Activated CD8-positive, alpha-beta T cell treated with anti-CD3 and anti-CD28 coated beads, Interleukin-2, amount 10 ng/mL, durations not matched to agents 7 days and 5 days (primary cell): ENCODE results near the gene GRXCR2. TPM values are rescaled to one million over a fixed set of nuclear protein-coding genes. Genes with fewer than 3 reads are reported as not detected.
"Not testable (repeated sequence)": the region's sequence is repeated elsewhere in the genome, so short reads cannot be mapped to it uniquely, and the experiment has no call there.

Experiments
- ATAC-seq: fragments of 150-1000 bp; cut with Tn5 transposase; one replicate; pipeline ENCODE4 v1.10.0; 2021; ENCODE audit warnings: moderate library complexity
- CTCF ChIA-PET: fragments of 350-600 bp; sonication (Branson Sonifier 250); formaldehyde crosslinking; loops from one replicate; lab custom pipeline; 2021; ENCODE audit warnings: antibody characterized with exemption; lab: Charles Lee
- POLR2A ChIA-PET: fragments of 350-600 bp; sonication (Branson Sonifier 250); formaldehyde crosslinking; loops from one replicate; lab custom pipeline; 2021; ENCODE audit warnings: antibody characterized with exemption; lab: Charles Lee
- DNase-seq: peaks from one replicate; pipeline ENCODE4 v3.0.0-alpha.2; 2020
- H3K27ac Mint-ChIP-seq: one replicate; pipeline ENCODE4 v1.8.0; 2021; ENCODE audit warnings: mild to moderate bottlenecking, mixed read lengths
- H3K27me3 Mint-ChIP-seq: one replicate; pipeline ENCODE4 v1.8.0; 2021; ENCODE audit warnings: low read depth, mixed read lengths
- H3K36me3 Mint-ChIP-seq: one replicate; pipeline ENCODE4 v1.8.0; 2021; ENCODE audit warnings: low read depth, mixed read lengths
- H3K4me1 Mint-ChIP-seq: one replicate; pipeline ENCODE4 v1.8.0; 2021; ENCODE audit warnings: low read depth, mixed read lengths
- H3K4me3 Mint-ChIP-seq: one replicate; pipeline ENCODE4 v1.8.0; 2021; ENCODE audit warnings: mild to moderate bottlenecking, mixed read lengths
- H3K9me3 Mint-ChIP-seq: one replicate; pipeline ENCODE4 v1.8.0; 2022; ENCODE audit warnings: mixed read lengths; ENCODE audit not compliant: insufficient read depth
- total RNA-seq, 2 experiments: library from RNA; stranded (reverse); gene quantifications; one replicate each; pipeline ENCODE4 v1.2.3, GENCODE V29; 2021

Gene GRXCR2
- total RNA-seq, 2 experiments from 2014 or later = not detected

- no peaks in the 10 kb centered on the region for H3K27me3 Mint-ChIP-seq
- no peaks in the 10 kb centered on the region for H3K36me3 Mint-ChIP-seq
- CTCF ChIA-PET = no interaction called here
- no peak overlapping the region for H3K27ac Mint-ChIP-seq
- ATAC-seq (no peak), DNase-seq (no peak)
- H3K4me1 Mint-ChIP-seq = no peaks in the 10 kb centered on the region
- POLR2A ChIA-PET = no interaction called here
- H3K9me3 Mint-ChIP-seq = no peaks in the 10 kb centered on the region
- H3K4me3 Mint-ChIP-seq = no peak overlapping the region
Observed at GRCh38 chr5:145872486-145872885, 328 bp downstream of the GRXCR2 start.

- no peak overlapping the region for H3K4me3 Mint-ChIP-seq
- H3K36me3 Mint-ChIP-seq = no peaks in the 10 kb centered on the region
- no peaks in the 10 kb centered on the region for H3K27me3 Mint-ChIP-seq
- no peaks in the 10 kb centered on the region for H3K9me3 Mint-ChIP-seq
- ChIA-PET POLR2A (no interaction called here), CTCF (no interaction called here)
- DNase-seq (no peak), ATAC-seq (no peak)
- H3K27ac Mint-ChIP-seq = no peak overlapping the region
- no peaks in the 10 kb centered on the region for H3K4me1 Mint-ChIP-seq
Observed at GRCh38 chr5:145869753-145870152, 3.1 kb downstream of the GRXCR2 start.

GRCh38 chr5:145867806-145868205 is 5.0 kb downstream of the GRXCR2 start:
- CTCF ChIA-PET = no interaction called here
- POLR2A ChIA-PET = no interaction called here
- ATAC-seq = no peak
- no peak overlapping the region for H3K27ac Mint-ChIP-seq
- H3K27me3 Mint-ChIP-seq = no peaks in the 10 kb centered on the region
- no peaks in the 10 kb centered on the region for H3K9me3 Mint-ChIP-seq
- H3K4me3 Mint-ChIP-seq = no peak overlapping the region
- H3K4me1 Mint-ChIP-seq = no peaks in the 10 kb centered on the region
- no peak for DNase-seq
- H3K36me3 Mint-ChIP-seq = no peaks in the 10 kb centered on the region

GRCh38 chr5:145864432-145864831 is 8.4 kb downstream of the GRXCR2 start:
- DNase-seq, H3K36me3 Mint-ChIP-seq, H3K4me1 Mint-ChIP-seq, H3K27ac Mint-ChIP-seq, POLR2A ChIA-PET, CTCF ChIA-PET, H3K27me3 Mint-ChIP-seq, H3K9me3 Mint-ChIP-seq, H3K4me3 Mint-ChIP-seq, ATAC-seq: not testable (repeated sequence)

- POLR2A ChIA-PET = no interaction called here
- no peak for ATAC-seq
Observed at GRCh38 chr5:145863003-145863402, 9.8 kb downstream of the GRXCR2 start.

GRCh38 chr5:145859897-145860296 is 12.9 kb downstream of the GRXCR2 start:
- DNase-seq (no peak), ATAC-seq (no peak)
- H3K27me3 Mint-ChIP-seq = peaks cover 10% of the 10 kb centered on the region
- ChIA-PET CTCF (no interaction called here), POLR2A (no interaction called here)
- H3K27ac Mint-ChIP-seq = no peak overlapping the region
- H3K4me1 Mint-ChIP-seq = peaks cover 4% of the 10 kb centered on the region
- no peak overlapping the region for H3K4me3 Mint-ChIP-seq
- H3K9me3 Mint-ChIP-seq = no peaks in the 10 kb centered on the region
- no peaks in the 10 kb centered on the region for H3K36me3 Mint-ChIP-seq

More at GRCh38 chr5:145863003-145863402, 9.8 kb downstream of the GRXCR2 start:
- CTCF ChIA-PET = no interaction called here
- no peaks in the 10 kb centered on the region for H3K36me3 Mint-ChIP-seq
- H3K4me1 Mint-ChIP-seq = no peaks in the 10 kb centered on the region
- DNase-seq = no peak
- no peak overlapping the region for H3K27ac Mint-ChIP-seq
- peaks cover 2% of the 10 kb centered on the region for H3K27me3 Mint-ChIP-seq
- no peak overlapping the region for H3K4me3 Mint-ChIP-seq
- H3K9me3 Mint-ChIP-seq = no peaks in the 10 kb centered on the region

GRCh38 chr5:145859453-145859852 is 13.4 kb downstream of the GRXCR2 start:
- Mint-ChIP-seq H3K4me3 (no peak overlapping the region), H3K9me3 (no peaks in the 10 kb centered on the region), H3K4me1 (peaks cover 4% of the 10 kb centered on the region), H3K27ac (no peak overlapping the region), H3K27me3 (peaks cover 13% of the 10 kb centered on the region), H3K36me3 (no peaks in the 10 kb centered on the region)
- DNase-seq = no peak
- no peak for ATAC-seq
- POLR2A ChIA-PET = no interaction called here
- CTCF ChIA-PET = no interaction called here

GRCh38 chr5:145858959-145859358 is 13.9 kb downstream of the GRXCR2 start:
- ChIA-PET POLR2A (no interaction called here), CTCF (no interaction called here)
- Mint-ChIP-seq H3K4me3 (no peak overlapping the region), H3K27me3 (peaks cover 13% of the 10 kb centered on the region), H3K9me3 (no peaks in the 10 kb centered on the region), H3K27ac (no peak overlapping the region), H3K36me3 (no peaks in the 10 kb centered on the region), H3K4me1 (peaks cover 4% of the 10 kb centered on the region)
- DNase-seq (no peak), ATAC-seq (no peak)

GRCh38 chr5:145856285-145856818 is 16.5 kb downstream of the GRXCR2 start:
- DNase-seq (no peak), ATAC-seq (peak; percentile 55)
- ChIA-PET POLR2A (no interaction called here), CTCF (interaction anchor here (1.1 to 1.2 kb wide), 2 partner anchors 14 to 29 kb away, joined by 3 read pairs; no protein-coding TSS in a partner anchor)
- Mint-ChIP-seq H3K9me3 (no peaks in the 10 kb centered on the region), H3K27ac (no peak overlapping the region), H3K4me1 (peaks cover 4% of the 10 kb centered on the region), H3K36me3 (no peaks in the 10 kb centered on the region), H3K4me3 (peak overlapping the region; percentile 28), H3K27me3 (peaks cover 16% of the 10 kb centered on the region)

GRCh38 chr5:145855763-145856267 is 17.0 kb downstream of the GRXCR2 start:
- CTCF ChIA-PET = interaction anchor here (1.1 to 1.2 kb wide), 2 partner anchors 14 to 28 kb away, joined by 3 read pairs; no protein-coding TSS in a partner anchor
- Mint-ChIP-seq H3K9me3 (no peaks in the 10 kb centered on the region), H3K4me1 (peaks cover 4% of the 10 kb centered on the region), H3K27ac (no peak overlapping the region), H3K4me3 (no peak overlapping the region), H3K27me3 (peaks cover 16% of the 10 kb centered on the region), H3K36me3 (no peaks in the 10 kb centered on the region)
- DNase-seq (no peak), ATAC-seq (no peak)
- POLR2A ChIA-PET = no interaction called here

GRCh38 chr5:145854651-145855258 is 18.1 kb downstream of the GRXCR2 start:
- H3K4me3 Mint-ChIP-seq = no peak overlapping the region
- POLR2A ChIA-PET = no interaction called here
- H3K36me3 Mint-ChIP-seq = no peaks in the 10 kb centered on the region
- no peak for DNase-seq
- H3K27me3 Mint-ChIP-seq = peaks cover 14% of the 10 kb centered on the region
- ATAC-seq = no peak
- CTCF ChIA-PET = interaction anchor here (0.6 to 1.4 kb wide), 3 partner anchors 10 to 276 kb away, joined by 3 read pairs; no protein-coding TSS in a partner anchor
- no peaks in the 10 kb centered on the region for H3K9me3 Mint-ChIP-seq
- H3K27ac Mint-ChIP-seq = no peak overlapping the region
- H3K4me1 Mint-ChIP-seq = peaks cover 4% of the 10 kb centered on the region

GRCh38 chr5:145853781-145854376 is 18.9 kb downstream of the GRXCR2 start:
- CTCF ChIA-PET = interaction anchor here (1.4 kb wide), 1 partner anchor 9 kb away, joined by 3 read pairs; no protein-coding TSS in a partner anchor
- H3K4me1 Mint-ChIP-seq = peaks cover 4% of the 10 kb centered on the region

More at GRCh38 chr5:145853781-145854376, 18.9 kb downstream of the GRXCR2 start:
- no peak overlapping the region for H3K4me3 Mint-ChIP-seq
- H3K36me3 Mint-ChIP-seq = no peaks in the 10 kb centered on the region
- DNase-seq = no peak
- POLR2A ChIA-PET = no interaction called here
- no peaks in the 10 kb centered on the region for H3K9me3 Mint-ChIP-seq
- no peak for ATAC-seq
- peaks cover 14% of the 10 kb centered on the region for H3K27me3 Mint-ChIP-seq
- H3K27ac Mint-ChIP-seq = no peak overlapping the region
